Stimulated activated CD8-positive, alpha-beta memory T cell treated with anti-CD3 and anti-CD28 coated beads, Interleukin-7, amount 100 ng/mL, for 4 hours (primary cell): Measurements from ENCODE around the gene FARS2.

Experiments
- DNase-seq, 2 donors: peaks; one replicate each; pipeline ENCODE4 v3.0.0-alpha.2; 2020; ENCODE audit warnings: low read depth in 2 of 2

The FARS2 gene

DNA sequence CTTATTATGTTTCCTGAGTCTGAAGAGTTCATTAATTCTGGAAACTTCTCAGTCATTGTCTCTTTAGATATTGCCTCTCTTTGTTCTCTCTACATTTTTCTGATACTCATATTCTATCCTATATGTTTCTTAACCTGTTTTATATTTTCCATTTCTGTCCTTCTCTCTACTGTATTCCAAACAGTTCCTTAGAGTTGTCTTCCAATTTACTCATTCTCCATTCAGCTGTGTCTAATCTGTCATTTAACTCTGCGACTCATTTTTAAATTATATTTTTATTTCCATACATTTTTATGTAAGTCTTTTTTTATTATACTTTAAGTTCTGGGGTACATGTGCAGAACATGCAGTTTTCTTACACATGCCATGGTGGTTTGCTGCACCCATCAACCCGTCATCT, 493.6 kb downstream of the FARS2 start:
- no peak for DNase-seq

- no peak for DNase-seq
Observed at GRCh38 chr6:5759571-5759970, 498.3 kb downstream of the FARS2 start.

DNA sequence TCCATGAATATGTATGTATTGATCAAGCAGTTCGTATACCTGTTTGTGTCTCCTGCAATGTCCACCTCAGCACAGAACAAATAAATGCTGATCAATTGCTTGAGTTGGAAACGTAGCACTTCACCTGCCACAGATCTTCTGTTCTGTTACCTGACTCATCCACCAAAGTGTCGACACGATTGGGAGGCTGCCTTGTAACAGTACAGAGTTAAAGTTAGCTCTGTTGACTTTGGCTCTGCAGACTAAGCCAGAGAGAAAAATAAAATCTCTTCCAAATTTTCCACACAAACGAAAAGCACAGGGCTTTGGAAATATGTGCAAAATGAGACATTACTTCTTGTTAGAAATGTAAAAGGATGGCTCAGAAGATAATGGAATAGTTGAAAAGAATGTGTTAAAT, 500.1 kb downstream of the FARS2 start:
- no peak for DNase-seq

DNA sequence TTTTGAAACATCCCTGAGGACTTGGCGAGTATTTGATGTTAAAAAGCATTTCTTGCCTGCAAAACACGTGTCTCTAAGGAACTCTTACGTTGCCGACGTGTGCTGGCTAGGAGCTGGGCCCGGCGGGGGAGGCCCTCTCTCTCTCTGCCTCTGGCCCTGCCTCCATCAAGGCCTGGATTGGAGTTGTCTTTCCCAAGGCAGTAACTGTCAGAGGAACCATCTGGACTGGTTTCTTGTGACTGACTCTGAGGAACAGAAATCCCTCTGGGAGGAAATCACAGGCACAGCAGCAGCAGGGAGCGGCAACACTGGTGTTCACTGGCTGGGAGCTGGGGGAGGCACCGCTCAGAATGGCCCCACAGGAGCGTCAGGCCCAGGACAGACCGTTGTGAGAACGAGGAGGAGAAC, 501.3 kb downstream of the FARS2 start:
- DNase-seq = no peak

DNA sequence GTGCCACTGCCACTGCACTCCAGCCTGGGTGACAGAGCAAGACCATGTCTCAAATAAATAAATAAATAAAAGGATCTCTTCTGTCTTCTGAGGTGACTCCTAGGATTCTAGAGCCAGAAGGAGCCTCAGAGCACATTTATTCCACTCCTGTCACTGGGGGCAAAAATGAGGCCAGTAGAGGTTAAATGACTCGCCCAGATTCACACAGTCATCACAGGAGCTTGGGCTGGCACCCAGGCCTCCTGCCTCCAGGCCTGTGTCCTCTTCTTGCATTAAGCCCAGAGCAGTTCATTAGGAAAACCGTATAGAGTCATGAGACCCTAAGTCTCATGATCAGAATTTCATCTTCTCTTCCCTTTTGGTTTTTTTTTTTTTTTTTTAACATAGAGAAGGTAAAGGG, 502.1 kb downstream of the FARS2 start:
- no peak for DNase-seq

- DNase-seq = no peak
Observed at GRCh38 chr6:5763871-5764270, 502.6 kb downstream of the FARS2 start.

GRCh38 chr6:5764401-5764955, 503.2 kb downstream of the FARS2 start:
- no peak for DNase-seq

GRCh38 chr6:5765141-5765760, 503.9 kb downstream of the FARS2 start:
- DNase-seq = no peak

- no peak for DNase-seq
Observed at GRCh38 chr6:5766260-5766659, 504.9 kb downstream of the FARS2 start.

DNA sequence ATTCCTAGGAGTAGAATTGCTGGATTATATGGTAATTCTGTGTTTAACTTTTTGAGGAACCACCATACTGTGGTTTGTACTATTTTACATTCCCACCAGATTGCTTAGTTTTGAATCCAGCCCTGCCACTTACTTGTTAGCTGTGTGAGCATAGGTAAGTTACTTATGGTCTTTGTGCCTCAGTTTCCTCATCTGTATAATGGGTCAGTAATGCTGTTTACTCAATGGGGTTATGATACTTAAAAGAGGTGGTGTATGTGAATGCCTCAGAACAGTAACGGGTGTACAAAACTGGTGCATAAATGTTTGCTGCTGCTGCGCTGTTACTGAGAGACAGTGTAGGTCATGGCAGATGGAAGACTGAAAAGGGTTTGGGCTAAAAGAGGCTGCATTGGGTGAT, 506.2 kb downstream of the FARS2 start:
- DNase-seq = no peak

GRCh38 chr6:5771211-5771610, 509.9 kb downstream of the FARS2 start:
- DNase-seq = no peak

DNA sequence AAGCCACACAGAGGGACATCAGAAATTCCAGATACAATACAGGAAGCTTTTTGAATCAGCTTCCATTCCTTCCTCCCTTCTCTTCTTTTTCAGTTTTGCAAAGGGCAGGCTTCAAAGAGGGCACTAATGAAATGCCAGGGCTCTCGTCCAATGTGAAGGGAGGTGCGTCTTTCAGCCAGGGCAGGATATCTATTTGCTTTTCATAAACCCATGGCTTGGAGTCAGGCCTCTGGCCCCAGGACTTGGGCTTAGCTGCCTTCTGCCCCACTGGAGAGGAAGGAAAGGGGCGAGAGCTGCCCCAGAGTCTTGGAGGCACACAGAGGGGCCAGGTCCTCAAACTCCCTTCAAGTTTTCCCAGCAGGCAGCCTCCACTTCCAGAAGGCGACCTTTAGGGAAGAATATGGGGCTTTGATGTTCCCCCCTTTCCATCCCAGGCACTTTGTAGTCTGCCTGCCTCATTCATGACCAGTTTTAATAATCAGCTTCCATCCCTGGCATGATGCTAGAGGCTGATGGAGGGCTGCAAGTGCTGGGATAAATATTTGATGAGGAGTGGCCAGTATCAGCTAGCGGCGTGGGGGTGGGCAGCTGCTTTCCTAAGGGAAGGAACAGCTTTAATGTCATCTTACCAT, 510.6 kb downstream of the FARS2 start:
- no peak for DNase-seq

DNA sequence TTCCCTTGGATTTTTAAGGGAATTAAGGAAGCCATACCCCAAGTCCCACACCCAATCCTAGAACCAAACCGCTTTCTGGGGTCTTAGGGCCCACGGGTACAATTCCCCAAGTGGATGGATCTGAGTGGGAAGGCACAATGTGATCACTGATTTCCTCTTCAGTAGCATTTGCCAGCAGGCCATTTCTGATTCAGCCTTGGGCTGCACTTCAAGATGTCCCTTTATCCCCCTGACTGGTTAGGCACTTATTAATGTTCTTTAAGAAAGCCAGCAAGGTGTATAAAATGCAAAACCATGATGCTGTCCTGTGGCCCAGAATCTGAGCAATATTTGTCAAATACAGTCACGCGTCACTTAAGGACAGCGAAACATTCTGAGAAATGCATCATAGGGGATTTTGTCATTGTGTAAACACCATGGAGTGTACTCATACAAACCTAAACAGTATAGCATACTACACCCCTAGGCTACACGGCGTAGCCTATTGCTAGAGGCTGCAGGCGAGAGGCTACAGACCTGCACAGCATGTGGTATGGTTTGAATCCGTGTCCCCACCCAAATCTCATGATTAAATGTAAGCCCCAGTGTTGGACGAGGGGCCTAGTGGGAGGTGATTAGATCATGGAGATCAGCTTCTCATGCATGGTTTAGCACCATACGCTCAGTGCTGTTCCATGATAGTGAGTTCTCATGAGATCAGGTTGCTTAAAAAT, 511.3 kb downstream of the FARS2 start:
- DNase-seq = no peak

DNA sequence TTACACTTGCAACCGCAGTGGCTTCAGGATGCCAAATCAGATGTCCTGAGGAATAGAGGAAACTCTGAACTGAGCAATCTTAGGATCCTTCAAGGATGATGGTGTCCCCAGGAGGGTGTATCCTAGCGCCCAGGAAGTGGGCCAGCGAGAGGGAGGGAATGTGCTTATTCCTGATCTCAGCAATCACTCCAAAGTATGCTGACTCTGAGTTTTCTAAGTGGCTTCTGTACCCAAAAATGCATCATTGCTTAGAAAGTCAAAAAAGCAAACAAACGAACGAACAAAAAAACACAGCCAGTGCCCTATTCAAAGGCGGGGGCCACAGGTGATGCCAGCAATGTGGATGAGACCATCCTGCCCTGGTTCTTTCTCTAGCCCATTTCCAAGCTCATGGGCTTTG, 514.8 kb downstream of the FARS2 start:
- no peak for DNase-seq

GRCh38 chr6:5776706-5777390, 515.5 kb downstream of the FARS2 start:
- no peak for DNase-seq

- no peak for DNase-seq
Observed at GRCh38 chr6:5778317-5778857, 517.1 kb downstream of the FARS2 start.

DNA sequence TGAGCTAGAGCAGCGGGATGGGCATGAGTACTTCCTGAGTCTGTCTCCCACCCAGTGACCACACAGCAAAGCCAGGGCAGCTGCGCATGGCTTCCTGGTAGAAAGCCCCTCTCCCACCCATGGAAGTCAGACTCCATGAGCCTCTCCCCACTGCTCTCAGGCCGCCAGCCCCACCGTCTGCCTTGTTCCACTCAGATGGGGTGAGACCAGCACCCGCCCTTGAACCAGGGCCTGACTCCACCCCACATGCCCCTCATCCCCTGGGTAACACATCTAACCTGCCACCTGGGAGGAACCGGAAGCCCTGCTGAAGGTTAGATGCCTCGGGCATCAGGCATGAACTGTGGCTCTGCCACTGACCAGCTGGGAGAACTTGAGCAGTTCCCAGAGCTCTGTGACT, 517.6 kb downstream of the FARS2 start:
- no peak for DNase-seq

GRCh38 chr6:5781019-5781418, 519.7 kb downstream of the FARS2 start:
- DNase-seq = no peak

GRCh38 chr6:5781966-5782556, 520.7 kb downstream of the FARS2 start:
- DNase-seq = no peak

DNA sequence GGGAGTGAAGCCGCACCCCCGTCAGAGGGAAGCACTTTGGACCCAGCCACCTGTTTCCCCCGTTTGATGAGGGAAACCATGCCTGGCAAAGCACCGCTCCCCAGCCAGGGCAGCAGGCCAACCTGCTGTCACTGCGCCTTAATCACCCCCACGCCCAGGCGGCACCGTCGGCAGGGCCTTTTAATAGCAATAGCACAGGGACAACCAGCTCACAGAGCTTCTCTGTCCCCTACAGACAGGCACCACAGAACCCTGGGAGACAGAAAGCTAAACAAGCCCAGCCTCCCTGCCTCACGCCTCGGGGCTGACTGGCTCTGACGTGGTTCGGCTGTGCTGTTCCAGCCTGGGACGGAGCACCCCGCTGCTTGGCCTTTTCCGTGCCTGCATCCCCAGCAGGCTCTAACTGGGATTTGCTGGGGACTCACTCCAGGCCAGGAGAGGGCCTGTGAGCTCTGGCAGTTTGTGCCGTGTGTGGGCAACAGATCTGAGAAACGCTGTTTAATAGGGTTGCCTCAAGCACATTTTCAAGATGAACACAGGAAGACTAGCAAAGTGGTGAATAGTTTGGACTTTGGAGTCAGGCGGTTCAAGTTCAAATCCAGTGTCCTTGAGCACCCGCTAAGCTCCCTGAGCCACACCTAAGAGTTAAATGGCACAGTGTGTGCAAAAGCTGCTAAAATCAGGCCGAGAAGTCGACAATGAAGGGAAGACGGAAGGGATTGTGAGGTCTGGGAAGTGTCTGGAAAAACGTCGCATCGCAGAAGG, 521.7 kb downstream of the FARS2 start:
- DNase-seq = no peak

DNA sequence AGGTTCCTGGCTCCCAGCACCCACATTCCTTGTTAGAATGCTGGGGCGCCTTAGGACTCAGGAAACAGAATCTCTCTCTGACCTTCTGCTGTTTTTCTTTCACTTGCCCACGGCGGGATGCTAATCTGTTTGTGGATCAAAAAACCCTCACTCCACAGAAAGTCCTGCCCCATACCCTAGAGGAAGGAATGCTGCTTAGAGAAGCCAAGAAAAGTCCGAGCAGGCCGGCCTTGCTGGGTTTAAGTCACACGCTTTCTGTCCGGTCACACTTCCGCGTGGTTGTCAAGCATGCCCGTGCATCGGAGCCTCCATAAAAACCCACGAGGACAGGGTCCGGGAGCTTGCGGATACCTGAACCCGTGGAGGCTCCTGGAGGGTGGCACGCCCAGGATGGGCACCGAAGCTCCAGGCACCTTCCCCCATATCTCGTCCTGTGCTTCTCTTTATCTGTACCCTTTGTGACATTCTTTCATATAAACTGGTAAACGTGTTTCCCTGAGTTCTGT, 522.3 kb downstream of the FARS2 start:
- DNase-seq = no peak
